A549 (cell line): Measurements from ENCODE around the gene SBK2.

Source experiments
- POLR2A ChIP-seq: IDR thresholded peaks from 2 replicates; pipeline ENCODE4 v1.6.1; 2012; ENCODE audit warnings: mild to moderate bottlenecking, low read length
- TP53 ChIP-seq: fragments of 250-450 bp; sonication (Bioruptor Pico); IDR thresholded peaks from 2 replicates; pipeline ENCODE4 v1.5.0; 2021; ENCODE audit warnings: mild to moderate bottlenecking, moderate library complexity
- ZFP36 ChIP-seq: fragments of 450-650 bp; IDR thresholded peaks from 2 replicates; pipeline ENCODE4 v1.6.1; 2014; ENCODE audit warnings: borderline replicate concordance; ENCODE audit not compliant: partially characterized antibody

DNA sequence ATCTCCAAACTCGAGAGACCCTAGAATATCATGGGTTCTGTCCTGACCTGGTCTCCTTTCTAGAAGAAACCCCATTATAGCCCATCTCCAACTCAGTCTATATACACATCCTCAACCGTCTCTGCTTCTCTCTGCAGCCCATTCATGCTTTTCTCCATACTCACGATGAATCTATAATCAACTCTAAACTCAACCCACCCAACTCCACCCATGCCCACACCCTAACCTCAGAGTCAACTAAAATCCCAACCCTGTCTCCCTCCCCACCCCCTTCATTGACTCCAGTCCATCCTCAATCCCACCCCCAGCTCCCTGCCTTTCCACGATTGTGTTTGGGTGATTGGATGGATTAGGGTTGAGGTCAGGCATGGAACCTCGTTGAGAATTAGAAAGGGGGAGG, 6.6 kb upstream of the SBK2 start:
- TF ChIP-seq TP53 (CRISPR knock-in tag), result no peak
- no peak for TF ChIP-seq POLR2A
- no peak for TF ChIP-seq ZFP36
